GM11168 (cell line): ENCODE data around the gene HNRNPUL2.

Experiments used
- in situ Hi-C: fragments of 300-500 bp; cut with MboI; formaldehyde crosslinking; loops from one replicate; pipeline ENCODE4 v1.12.0; 2022; ENCODE audit warnings: low sequenced_read_pairs; ENCODE audit not compliant: unreplicated experiment

Gene HNRNPUL2

DNA sequence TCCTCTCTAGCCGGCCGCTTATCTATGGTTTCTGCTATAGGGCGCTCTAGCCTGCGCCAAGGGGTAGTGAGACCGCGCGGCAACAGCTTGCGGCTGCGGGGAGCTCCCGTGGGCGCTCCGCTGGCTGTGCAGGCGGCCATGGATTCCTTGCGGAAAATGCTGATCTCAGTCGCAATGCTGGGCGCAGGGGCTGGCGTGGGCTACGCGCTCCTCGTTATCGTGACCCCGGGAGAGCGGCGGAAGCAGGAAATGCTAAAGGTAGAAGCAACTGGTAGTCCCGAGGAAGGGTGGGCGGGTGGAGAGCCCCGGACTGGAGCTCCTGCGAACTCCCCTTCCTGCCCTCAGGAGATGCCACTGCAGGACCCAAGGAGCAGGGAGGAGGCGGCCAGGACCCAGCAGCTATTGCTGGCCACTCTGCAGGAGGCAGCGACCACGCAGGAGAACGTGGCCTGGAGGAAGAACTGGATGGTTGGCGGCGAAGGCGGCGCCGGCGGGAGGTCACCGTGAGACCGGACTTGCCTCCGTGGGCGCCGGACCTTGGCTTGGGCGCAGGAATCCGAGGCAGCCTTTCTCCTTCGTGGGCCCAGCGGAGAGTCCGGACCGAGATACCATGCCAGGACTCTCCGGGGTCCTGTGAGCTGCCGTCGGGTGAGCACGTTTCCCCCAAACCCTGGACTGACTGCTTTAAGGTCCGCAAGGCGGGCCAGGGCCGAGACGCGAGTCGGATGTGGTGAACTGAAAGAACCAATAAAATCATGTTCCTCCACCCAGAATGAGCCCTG lies 55.5 kb downstream of the HNRNPUL2 start, which contains the start of the genes LBHD1 and UQCC3:
LBHD1 (minus strand) TSS at position 660 of the 782 bp plus-strand sequence. CDS start 2,236 bp downstream, outside the sequence.
UQCC3 (plus strand) TSS at position 66 of the 782 bp plus-strand sequence; CDS start at position 139, 73 bp downstream.
- in situ Hi-C loops = no loop called here

DNA sequence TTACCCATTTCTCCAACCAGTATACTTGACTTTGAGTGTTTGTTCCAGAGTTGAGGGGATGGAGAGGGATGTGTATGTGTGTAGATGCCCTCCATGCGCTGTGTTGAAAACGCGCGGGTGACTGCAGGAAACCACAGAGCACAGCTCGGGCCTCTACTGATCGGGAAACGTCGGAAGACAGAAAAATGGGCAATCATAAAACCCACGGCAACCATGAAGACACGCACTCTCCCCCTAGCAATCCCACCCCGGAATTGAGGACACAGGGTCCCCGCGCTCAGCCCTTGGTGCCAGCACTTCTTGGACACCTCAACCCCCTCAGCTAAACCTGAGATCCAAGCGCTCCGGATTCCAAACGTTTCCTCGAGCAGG lies 56.0 kb downstream of the HNRNPUL2 start:
- in situ Hi-C loops = no loop called here

DNA sequence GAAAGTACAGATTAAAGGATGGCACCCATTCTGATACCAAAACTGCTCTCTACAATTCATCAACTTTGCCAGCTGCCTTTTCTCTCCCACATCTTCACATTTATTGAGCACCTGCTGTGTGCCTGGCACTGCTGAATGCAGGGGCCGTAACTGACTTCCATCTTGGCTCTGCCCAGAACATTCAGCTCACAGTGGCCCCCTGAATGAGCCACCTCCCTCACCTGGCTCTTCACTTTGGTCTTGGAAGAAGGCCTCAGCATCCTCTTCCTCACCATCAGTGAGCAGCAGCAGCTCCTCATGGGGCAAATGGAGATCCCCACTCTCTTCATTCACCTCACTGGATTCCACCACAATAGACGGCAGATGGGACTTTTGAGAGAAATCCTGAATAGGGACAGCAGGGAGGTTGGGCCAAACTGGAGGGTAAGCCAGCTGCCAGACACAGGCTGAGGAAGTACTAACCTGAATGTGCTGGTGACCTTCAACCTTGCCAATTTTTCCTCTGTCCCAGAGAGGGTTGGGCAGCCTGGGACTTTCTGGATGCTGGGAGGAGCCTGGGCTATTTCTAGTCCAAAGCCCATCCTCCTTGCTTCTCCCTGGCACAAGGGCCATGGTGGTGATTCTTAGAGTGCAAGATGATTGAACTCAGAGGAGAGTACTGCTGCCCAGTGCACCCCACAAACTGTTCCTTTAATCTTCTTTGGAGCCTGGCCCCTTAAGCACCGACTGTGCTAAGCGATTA lies 57.7 kb downstream of the HNRNPUL2 start:
- in situ Hi-C loops = no loop called here

DNA sequence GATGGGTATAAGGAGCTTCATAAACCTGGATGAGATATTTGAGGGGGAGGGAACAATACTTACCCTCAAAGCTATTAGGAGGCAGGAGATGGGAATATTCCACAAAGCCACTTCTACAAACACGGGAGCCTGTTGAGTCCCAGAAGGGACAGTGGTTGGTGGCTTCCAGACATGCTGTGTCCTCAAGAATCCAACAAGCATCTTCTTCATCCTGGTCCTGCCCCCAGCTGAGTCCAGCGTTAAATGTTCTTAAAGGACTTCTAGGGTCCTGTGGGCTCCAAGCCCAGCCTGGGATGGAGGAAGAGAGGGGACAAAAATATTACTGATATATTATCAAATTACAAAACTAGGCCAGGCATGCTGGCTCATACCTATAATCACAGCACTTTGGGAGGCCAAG lies 59.8 kb downstream of the HNRNPUL2 start:
- in situ Hi-C loops = no loop called here

DNA sequence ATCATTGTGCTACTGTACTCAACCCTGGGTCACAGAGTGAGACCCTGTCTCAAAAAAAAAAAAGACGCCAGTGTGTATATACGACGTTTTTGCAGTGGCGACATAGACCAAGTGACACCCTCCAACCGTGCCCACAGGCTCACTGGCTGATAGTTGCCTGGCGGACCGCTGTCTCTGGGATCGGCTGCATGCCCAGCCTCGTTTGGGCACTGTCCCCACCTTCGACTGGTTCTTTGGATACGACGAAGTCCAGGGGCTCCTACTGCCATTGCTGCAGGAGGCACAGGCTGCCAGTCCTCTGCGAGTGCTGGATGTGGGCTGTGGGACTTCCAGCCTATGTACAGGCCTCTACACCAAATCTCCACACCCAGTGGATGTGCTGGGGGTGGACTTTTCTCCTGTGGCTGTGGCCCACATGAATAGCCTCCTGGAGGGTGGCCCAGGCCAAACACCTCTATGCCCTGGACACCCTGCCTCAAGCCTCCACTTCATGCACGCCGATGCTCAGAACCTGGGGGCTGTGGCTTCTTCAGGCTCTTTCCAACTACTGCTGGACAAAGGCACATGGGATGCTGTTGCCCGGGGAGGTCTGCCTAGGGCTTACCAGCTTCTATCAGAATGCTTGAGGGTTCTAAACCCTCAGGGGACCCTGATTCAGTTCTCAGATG lies 60.9 kb downstream of the HNRNPUL2 start:
- in situ Hi-C loops = no loop called here

DNA sequence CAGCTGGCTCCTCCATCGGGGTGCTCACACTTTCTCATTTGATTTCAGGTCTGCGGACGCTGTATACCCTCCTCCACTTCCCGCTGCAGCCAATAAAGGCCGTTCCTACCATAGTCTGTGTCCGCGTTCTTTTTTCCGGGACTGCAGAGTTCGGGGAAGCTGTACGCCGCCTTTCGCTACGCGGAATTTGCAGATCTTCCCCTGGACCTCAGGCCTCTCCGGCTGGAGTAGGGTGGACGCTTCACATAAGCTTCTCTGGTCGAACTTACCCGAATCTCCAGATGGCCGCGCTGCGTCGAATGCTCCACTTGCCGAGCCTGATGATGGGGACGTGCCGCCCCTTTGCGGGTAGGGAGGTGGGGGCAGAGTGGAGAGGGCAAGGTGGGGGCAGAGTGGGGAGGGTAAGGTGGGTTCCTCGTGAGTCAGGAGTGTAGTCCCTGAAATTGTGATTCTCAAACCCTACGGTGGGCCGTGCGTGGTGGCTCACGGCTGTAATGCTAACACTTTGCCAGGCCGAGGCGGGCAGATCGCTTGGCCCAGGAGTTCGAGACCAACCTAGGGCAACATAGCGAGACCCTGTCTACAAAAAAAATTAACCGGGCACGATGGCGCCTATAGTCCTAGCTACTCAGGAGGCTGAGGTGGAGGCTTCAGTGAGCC lies 61.5 kb downstream of the HNRNPUL2 start:
- in situ Hi-C loops = no loop called here

DNA sequence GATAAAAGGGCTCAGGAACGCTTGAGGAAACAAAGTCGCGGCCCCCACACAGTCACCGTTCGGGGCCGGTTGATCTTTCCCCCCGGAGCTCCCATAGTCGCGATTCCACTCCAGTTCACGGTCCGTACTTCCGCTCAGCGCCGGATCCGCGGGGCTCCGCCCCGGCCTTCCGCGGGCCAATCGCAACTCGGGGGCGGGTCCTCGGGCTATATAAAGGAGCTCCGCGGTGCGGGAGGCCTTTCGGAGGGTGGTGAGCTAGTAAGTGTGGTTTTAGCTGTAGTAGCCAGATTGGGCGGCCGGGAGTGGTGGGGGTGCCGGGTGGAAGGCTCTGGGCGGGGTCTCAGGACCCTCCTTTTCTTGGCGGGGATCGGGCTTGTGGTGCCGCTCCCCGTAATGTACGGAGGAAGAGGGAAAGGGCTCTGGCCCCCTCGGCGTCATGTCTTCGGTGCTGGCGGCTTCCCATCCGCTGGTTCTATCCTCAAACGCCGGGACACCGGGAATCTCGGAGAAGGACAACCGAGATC lies 62.1 kb downstream of the HNRNPUL2 start, which contains the start of the genes C11orf98 and CSKMT:
C11orf98 (minus strand) TSS at position 136 of the 524 bp plus-strand sequence; CDS start at position 95, 41 bp downstream.
CSKMT (plus strand) TSS at position 238 of the 524 bp plus-strand sequence. CDS start 568 bp downstream, outside the sequence.
- in situ Hi-C loops = no loop called here

DNA sequence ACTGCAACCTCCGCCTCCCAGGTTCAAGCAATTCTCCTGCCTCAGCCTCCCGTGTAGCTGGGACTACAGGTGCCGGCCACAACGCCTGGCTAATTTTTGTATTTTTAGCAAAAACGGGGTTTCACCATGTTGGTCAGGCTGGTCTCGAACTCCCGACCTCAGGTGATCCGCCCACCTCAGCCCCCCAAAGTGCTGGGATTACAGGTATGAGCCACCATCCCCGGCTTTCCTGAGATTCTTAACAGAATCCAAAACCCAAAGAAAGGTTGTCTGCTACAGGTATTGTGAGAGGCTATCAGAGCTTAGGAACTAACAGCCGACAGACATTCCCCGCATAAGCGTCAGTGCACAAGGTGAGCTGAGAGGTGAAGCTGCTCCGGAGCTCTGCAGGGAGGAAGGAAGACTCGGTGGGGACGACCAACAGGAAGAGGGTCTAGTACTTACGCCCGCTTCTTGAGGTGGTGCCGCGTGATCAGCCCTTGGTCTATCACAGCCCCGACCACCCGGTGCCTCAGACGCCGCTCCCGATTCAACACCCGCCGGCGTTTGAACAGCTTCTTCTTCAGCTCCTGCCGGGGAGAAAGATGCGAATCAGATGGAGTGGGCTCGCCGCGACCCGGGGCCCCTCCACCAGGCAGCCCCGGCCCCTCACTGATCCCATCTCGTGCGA lies 62.7 kb downstream of the HNRNPUL2 start:
- in situ Hi-C loops = no loop called here
